ENCODE data around the gene TNNT3.

The TNNT3 gene

DNA sequence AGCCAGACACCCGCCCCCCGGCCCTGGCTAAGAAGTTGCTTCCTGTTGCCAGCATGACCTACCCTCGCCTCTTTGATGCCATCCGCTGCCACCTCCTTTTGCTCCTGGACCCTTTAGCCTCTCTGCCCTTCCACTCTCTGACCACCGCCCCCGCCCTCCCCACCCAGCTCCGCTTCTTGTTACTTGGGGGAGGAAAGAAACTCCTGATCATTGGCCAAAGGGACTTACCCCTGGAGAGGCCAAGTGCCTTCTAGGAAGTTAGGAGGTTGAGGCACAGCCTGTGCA, 27.7 kb upstream of the TNNT3 start, which contains the start of gene PRR33:
TSS of gene PRR33 (minus strand) at position 65 of the 285 bp plus-strand sequence. CDS start 1,311 bp downstream, outside the sequence.
- Histone ChIP-seq H3K4me2 (ENCODE audit: low read length) (no peak within 1 kb of the TSS), H3K4me1 (ENCODE audit: control insufficient read depth, low read length) (no peaks in the 10 kb centered on the region), H3K36me3 (ENCODE audit: control insufficient read depth, low read length) (peaks cover 14% of the 10 kb centered on the region), H3K4me3 (ENCODE audit: low read length) (no peak within 1 kb of the TSS), H3K9me3 (ENCODE audit: control insufficient read depth, insufficient read depth, low read length) (no peaks in the 10 kb centered on the region), H3K9me2 (replicated peaks; ENCODE audit: control insufficient read depth, low read length) (no peaks in the 10 kb centered on the region), H3K27me3 (ENCODE audit: control insufficient read depth, low read length) (peaks cover 12% of the 10 kb centered on the region), H4K20me1 (ENCODE audit: control insufficient read depth, insufficient read depth, low read depth, low read length) (no peaks in the 10 kb centered on the region), H3K27ac (ENCODE audit: low read depth, low read length) (no peak within 1 kb of the TSS), H3K79me2 (ENCODE audit: control insufficient read depth, low read length) (no peaks in the 10 kb centered on the region), H3F3A (ENCODE audit: control insufficient read depth, insufficient read depth) (no peaks in the 10 kb centered on the region)
- TF ChIP-seq, protein P1, sequence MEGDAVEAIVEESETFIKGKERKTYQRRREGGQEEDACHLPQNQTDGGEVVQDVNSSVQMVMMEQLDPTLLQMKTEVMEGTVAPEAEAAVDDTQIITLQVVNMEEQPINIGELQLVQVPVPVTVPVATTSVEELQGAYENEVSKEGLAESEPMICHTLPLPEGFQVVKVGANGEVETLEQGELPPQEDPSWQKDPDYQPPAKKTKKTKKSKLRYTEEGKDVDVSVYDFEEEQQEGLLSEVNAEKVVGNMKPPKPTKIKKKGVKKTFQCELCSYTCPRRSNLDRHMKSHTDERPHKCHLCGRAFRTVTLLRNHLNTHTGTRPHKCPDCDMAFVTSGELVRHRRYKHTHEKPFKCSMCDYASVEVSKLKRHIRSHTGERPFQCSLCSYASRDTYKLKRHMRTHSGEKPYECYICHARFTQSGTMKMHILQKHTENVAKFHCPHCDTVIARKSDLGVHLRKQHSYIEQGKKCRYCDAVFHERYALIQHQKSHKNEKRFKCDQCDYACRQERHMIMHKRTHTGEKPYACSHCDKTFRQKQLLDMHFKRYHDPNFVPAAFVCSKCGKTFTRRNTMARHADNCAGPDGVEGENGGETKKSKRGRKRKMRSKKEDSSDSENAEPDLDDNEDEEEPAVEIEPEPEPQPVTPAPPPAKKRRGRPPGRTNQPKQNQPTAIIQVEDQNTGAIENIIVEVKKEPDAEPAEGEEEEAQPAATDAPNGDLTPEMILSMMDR (IDR thresholded peaks at IDR 0.05; ENCODE audit: low read depth, low read length, poor library complexity, severe bottlenecking) = no peak
- TF ChIP-seq EZH2phosphoT487 (IDR thresholded peaks at IDR 0.05; ENCODE audit: borderline replicate concordance, low read length) = no peak

DNA sequence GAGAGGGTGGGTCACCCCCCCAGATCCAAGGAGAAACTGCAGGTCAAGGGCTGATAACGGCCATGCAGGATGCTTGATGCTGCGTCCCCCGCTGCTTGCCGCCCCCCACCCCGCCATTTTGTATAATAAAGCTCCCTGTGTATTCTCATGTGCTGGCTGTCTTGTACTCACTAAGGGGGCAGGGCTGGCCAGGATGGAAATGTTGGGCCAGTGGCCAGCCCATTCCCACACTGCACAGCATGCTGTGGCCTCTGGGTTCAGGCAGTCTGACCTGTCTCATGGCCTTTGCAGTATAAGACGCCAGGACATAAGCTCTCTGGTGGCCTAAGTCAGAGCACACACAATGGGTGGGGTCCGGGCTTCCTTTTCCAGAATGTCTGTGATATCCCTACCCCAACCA, 27.4 kb upstream of the TNNT3 start:
- H3K9me2 ChIP-seq (replicated peaks; ENCODE audit: control insufficient read depth, low read length) = no peaks in the 10 kb centered on the region
- no peaks in the 10 kb centered on the region for H3K4me1 ChIP-seq (ENCODE audit: control insufficient read depth, low read length)
- H3K27ac ChIP-seq (ENCODE audit: low read depth, low read length) = no peak overlapping the region
- peaks cover 13% of the 10 kb centered on the region; the same call in 1 of the 2 replicates for H3K36me3 ChIP-seq (ENCODE audit: control insufficient read depth, low read length)
- H3F3A ChIP-seq (ENCODE audit: control insufficient read depth, insufficient read depth) = no peaks in the 10 kb centered on the region
- no peak overlapping the region for H3K4me3 ChIP-seq (ENCODE audit: low read length)
- peaks cover 15% of the 10 kb centered on the region for H3K27me3 ChIP-seq (ENCODE audit: control insufficient read depth, low read length)
- no peaks in the 10 kb centered on the region for H3K9me3 ChIP-seq (ENCODE audit: control insufficient read depth, insufficient read depth, low read length)
- H3K79me2 ChIP-seq (ENCODE audit: control insufficient read depth, low read length) = no peaks in the 10 kb centered on the region
- no peaks in the 10 kb centered on the region for H4K20me1 ChIP-seq (ENCODE audit: control insufficient read depth, insufficient read depth, low read depth, low read length)
- no peak overlapping the region for H3K4me2 ChIP-seq (ENCODE audit: low read length)
- no peak for TF ChIP-seq EZH2phosphoT487 (IDR thresholded peaks at IDR 0.05; ENCODE audit: borderline replicate concordance, low read length)
- TF ChIP-seq, protein P1 (IDR thresholded peaks at IDR 0.05; ENCODE audit: low read depth, low read length, poor library complexity, severe bottlenecking) = no peak

- TF ChIP-seq, protein P1 (IDR thresholded peaks at IDR 0.05; ENCODE audit: low read depth, low read length, poor library complexity, severe bottlenecking) = no peak
- TF ChIP-seq EZH2phosphoT487 (IDR thresholded peaks at IDR 0.05; ENCODE audit: borderline replicate concordance, low read length) = no peak
- Histone ChIP-seq H3K27me3 (ENCODE audit: control insufficient read depth, low read length) (peaks cover 16% of the 10 kb centered on the region), H4K20me1 (ENCODE audit: control insufficient read depth, insufficient read depth, low read depth, low read length) (no peaks in the 10 kb centered on the region), H3K9me3 (ENCODE audit: control insufficient read depth, insufficient read depth, low read length) (no peaks in the 10 kb centered on the region), H3K27ac (ENCODE audit: low read depth, low read length) (no peak overlapping the region), H3K9me2 (replicated peaks; ENCODE audit: control insufficient read depth, low read length) (no peaks in the 10 kb centered on the region), H3K36me3 (ENCODE audit: control insufficient read depth, low read length) (peaks cover 10% of the 10 kb centered on the region; the same call in 1 of the 2 replicates), H3K4me3 (ENCODE audit: low read length) (no peak overlapping the region), H3F3A (ENCODE audit: control insufficient read depth, insufficient read depth) (no peaks in the 10 kb centered on the region), H3K4me2 (ENCODE audit: low read length) (no peak overlapping the region), H3K4me1 (ENCODE audit: control insufficient read depth, low read length) (no peaks in the 10 kb centered on the region), H3K79me2 (ENCODE audit: control insufficient read depth, low read length) (no peaks in the 10 kb centered on the region)
Observed at GRCh38 chr11:1892558-1892957, 26.9 kb upstream of the TNNT3 start.
